Esophagus muscularis mucosa (tissue), 4 donors: ENCODE measurements around the gene DGKG. TPM values are rescaled to one million over a fixed set of nuclear protein-coding genes. Genes with fewer than 3 reads are reported as not detected.

Experiments
- DNase-seq: peaks from one replicate; pipeline ENCODE4 v3.0.0-alpha.2; 2017; ENCODE audit errors: extremely low spot score
- H3K27ac ChIP-seq, 4 donors: fragments of 200-600 bp; sonication (generic); replicated peaks in 1 of 4; 1 replicate in 3 of 4; 2 replicates in 1 of 4; pipeline ENCODE4 v1.5.1; 2016 to 2019; ENCODE audit warnings: mild to moderate bottlenecking in 1 of 4
- H3K27me3 ChIP-seq, 4 donors: fragments of 200-600 bp; sonication (generic); one replicate each; pipeline versions ENCODE4 v1.5.1 to v1.6.0; 2016 to 2019
- H3K36me3 ChIP-seq, 4 donors: fragments of 200-600 bp; sonication (generic); one replicate each; pipeline ENCODE4 v1.5.1; 2016 to 2019
- H3K4me1 ChIP-seq, 4 donors: fragments of 200-600 bp; sonication (generic); one replicate each; pipeline ENCODE4 v1.5.1; 2016 to 2019
- H3K4me3 ChIP-seq, 4 donors: fragments of 200-600 bp; sonication (generic); 1 replicate in 2 of 4; 2 replicates in 2 of 4; pipeline ENCODE4 v1.5.1; 2016 to 2019; ENCODE audit warnings: mild to moderate bottlenecking in 4 of 4, moderate library complexity in 1 of 4
- H3K9me3 ChIP-seq, 4 donors: fragments of 200-600 bp; sonication (generic); 1 replicate in 3 of 4; 2 replicates in 1 of 4; pipeline ENCODE4 v1.5.1; 2016 to 2019
- CTCF ChIP-seq, 3 experiments: fragments of 200-600 bp in 2 of 3; fragments of 450-650 bp in 1 of 3; sonication (generic) in 2 of 3; IDR thresholded peaks; one replicate each; pipeline ENCODE4 v1.5.1; 2017 to 2019; ENCODE audit warnings: antibody characterized with exemption in 3 of 3, mild to moderate bottlenecking in 2 of 3, moderate library complexity in 1 of 3
- EP300 ChIP-seq: sonication (generic); formaldehyde crosslinking; IDR thresholded peaks from one replicate; pipeline ENCODE4 v1.6.1; 2017; ENCODE audit warnings: antibody characterized with exemption
- POLR2A ChIP-seq: fragments of 450-650 bp; IDR thresholded peaks from one replicate; pipeline ENCODE4 v1.6.1; 2017; ENCODE audit warnings: antibody characterized with exemption, moderate library complexity, mild to moderate bottlenecking, low read depth
- POLR2AphosphoS5 ChIP-seq, 2 donors: sonication (generic); formaldehyde crosslinking; IDR thresholded peaks; one replicate each; pipeline ENCODE4 v1.6.1; 2017; ENCODE audit warnings: antibody characterized with exemption in 2 of 2
- WGBS: methylation state at CpG from one replicate; pipeline ENCODE4 v1.1.5; 2018; 5-methylcytosine and 5-hydroxymethylcytosine counted together
- intact Hi-C: fragments of 100-400 bp; cut with DNase I; formaldehyde crosslinking; loops from one replicate; pipeline ENCODE4 v1.15.1; 2023
- total RNA-seq, 4 donors: library from RNA; depleted of rRNA; stranded (reverse); fragments of >200 nt; gene quantifications; one replicate each; pipeline versions ENCODE4 v1.1.0 to v1.2.1, GENCODE V29; 2016

DGKG gene
- total RNA-seq, 4 donors from 2014 or later: 75.0 to 169 (median 104) TPM

GRCh38 chr3:186207515-186207914 lies 154.5 kb downstream of the DGKG start:
- no peaks in the 10 kb centered on the region for H3K27me3 ChIP-seq
- no peak overlapping the region for H3K4me3 ChIP-seq
- H3K27ac ChIP-seq: no peak overlapping the region
- 90% methylated on average over 3 of the region's 3 CpGs for WGBS
- TF ChIP-seq CTCF (IDR thresholded peaks at IDR 0.05): no peak
- no peak for TF ChIP-seq POLR2AphosphoS5 (IDR thresholded peaks at IDR 0.05)
- no peak for TF ChIP-seq POLR2A
- TF ChIP-seq EP300: no peak
- DNase-seq: no peak
- intact Hi-C loops: no loop called here
- H3K4me1 ChIP-seq: peaks cover 22 to 46% (median 29%) of the 10 kb centered on the region in 4 donors
- H3K36me3 ChIP-seq: peaks cover 0 to 52% (median 28%) of the 10 kb centered on the region in 4 donors
- H3K9me3 ChIP-seq: no peaks in the 10 kb centered on the region

GRCh38 chr3:186200726-186201125 lies 161.3 kb downstream of the DGKG start:
- intact Hi-C loops: no loop called here
- DNase-seq: no peak
- no peak for TF ChIP-seq CTCF (IDR thresholded peaks at IDR 0.05)
- TF ChIP-seq EP300: no peak
- TF ChIP-seq POLR2AphosphoS5 (IDR thresholded peaks at IDR 0.05): no peak
- no peak for TF ChIP-seq POLR2A
- peaks cover 0 to 77% (median 46%) of the 10 kb centered on the region in 4 donors for H3K36me3 ChIP-seq
- no peaks in the 10 kb centered on the region for H3K9me3 ChIP-seq
- H3K4me3 ChIP-seq: no peak overlapping the region
- WGBS: 87% methylated on average over 4 of the region's 4 CpGs
- no peaks in the 10 kb centered on the region for H3K4me1 ChIP-seq
- no peak overlapping the region for H3K27ac ChIP-seq
- H3K27me3 ChIP-seq: no peaks in the 10 kb centered on the region

GRCh38 chr3:186198442-186198841 lies 163.6 kb downstream of the DGKG start:
- Histone ChIP-seq H3K4me1 (peaks cover 9 to 11% (median 9%) of the 10 kb centered on the region in 4 donors), H3K27me3 (peaks cover 0 to 6% (median 0%) of the 10 kb centered on the region in 4 donors), H3K9me3 (no peaks in the 10 kb centered on the region), H3K4me3 (no peak overlapping the region), H3K27ac (no peak overlapping the region), H3K36me3 (peaks cover 0 to 75% (median 43%) of the 10 kb centered on the region in 4 donors)
- TF ChIP-seq CTCF (IDR thresholded peaks at IDR 0.05) (no peak), EP300 (no peak), POLR2AphosphoS5 (IDR thresholded peaks at IDR 0.05) (no peak), POLR2A (no peak)
- no peak for DNase-seq
- intact Hi-C loops: no loop called here
- WGBS: 82% methylated on average over 2 of the region's 2 CpGs

- H3K4me3 ChIP-seq: peak overlapping the region in 1 of 4 donors; percentile 26
- no peaks in the 10 kb centered on the region for H3K9me3 ChIP-seq
- WGBS: 63% methylated on average over 10 of the region's 10 CpGs
- DNase-seq: no peak
- H3K27ac ChIP-seq: no peak overlapping the region
- TF ChIP-seq POLR2A: no peak
- no peak for TF ChIP-seq CTCF (IDR thresholded peaks at IDR 0.05)
- no peak for TF ChIP-seq EP300
- no peak for TF ChIP-seq POLR2AphosphoS5 (IDR thresholded peaks at IDR 0.05)
- peaks cover 0 to 8% (median 0%) of the 10 kb centered on the region in 4 donors for H3K27me3 ChIP-seq
- intact Hi-C loops: no loop called here
- H3K4me1 ChIP-seq: peaks cover 9 to 14% (median 11%) of the 10 kb centered on the region in 4 donors
- H3K36me3 ChIP-seq: peaks cover 0 to 73% (median 21%) of the 10 kb centered on the region in 4 donors
Observed at GRCh38 chr3:186194451-186194811, 167.6 kb downstream of the DGKG start.
